HG02970 (cell line): ENCODE measurements around the gene BORCS6.
"Not testable (repeated sequence)": the region's sequence is repeated elsewhere in the genome, so short reads cannot be mapped to it uniquely, and the experiment has no call there.

Experiments used
- ATAC-seq: cut with Tn5 transposase; IDR thresholded peaks from one replicate; pipeline ENCODE4 v1.9.1; 2021; ENCODE audit warnings: mild to moderate bottlenecking, moderate library complexity, moderate number of reproducible peaks; ENCODE audit not compliant: unreplicated experiment, low FRiP score

The BORCS6 gene

GRCh38 chr17:8189711-8190477, at the start of gene BORCS6:
Gene BORCS6 (minus strand): TSS chr17:8190180. CDS start chr17:8190140, 40 bp downstream.
- peak; percentile 45 for ATAC-seq

- ATAC-seq, result no peak
Observed at GRCh38 chr17:8237886-8238285, 47.9 kb upstream of the BORCS6 start.

GRCh38 chr17:8237175-8237574, 47.2 kb upstream of the BORCS6 start:
- no peak for ATAC-seq

GRCh38 chr17:8235676-8236075, 45.7 kb upstream of the BORCS6 start:
- no peak for ATAC-seq

- no peak for ATAC-seq
Observed at GRCh38 chr17:8234361-8235270, 44.6 kb upstream of the BORCS6 start.

GRCh38 chr17:8231701-8232100, 41.7 kb upstream of the BORCS6 start:
- no peak for ATAC-seq

GRCh38 chr17:8227238-8227581, 37.2 kb upstream of the BORCS6 start:
- ATAC-seq, result no peak

- ATAC-seq, result no peak
Observed at GRCh38 chr17:8226536-8227237, 36.7 kb upstream of the BORCS6 start.

GRCh38 chr17:8225813-8226535, 36.0 kb upstream of the BORCS6 start:
- no peak for ATAC-seq

GRCh38 chr17:8224891-8225812, 35.2 kb upstream of the BORCS6 start:
- no peak for ATAC-seq

GRCh38 chr17:8223356-8224126, 33.6 kb upstream of the BORCS6 start:
- ATAC-seq, result peak; percentile 3

GRCh38 chr17:8222630-8223355, 32.8 kb upstream of the BORCS6 start:
- ATAC-seq, result peak; percentile 39

- ATAC-seq, result peak; percentile 25
Observed at GRCh38 chr17:8222380-8222629, 32.3 kb upstream of the BORCS6 start.

GRCh38 chr17:8221663-8222379, 31.8 kb upstream of the BORCS6 start:
- ATAC-seq, result peak; percentile 40

GRCh38 chr17:8220783-8221662, 31.0 kb upstream of the BORCS6 start:
- peak; percentile 27 for ATAC-seq

- not testable (repeated sequence) for ATAC-seq
Observed at GRCh38 chr17:8214000-8214399, 24.0 kb upstream of the BORCS6 start.
